Keratinocyte (primary cell): ENCODE measurements around the gene KIR2DL1. TPM values are rescaled to one million over a fixed set of nuclear protein-coding genes. Genes with fewer than 3 reads are reported as not detected.

Source experiments
- DNase-seq: peaks from one replicate; pipeline ENCODE4 v3.0.0-alpha.2; 2011; ENCODE audit warnings: low read depth, missing footprints, low spot score
- FAIRE-seq: peaks from 2 replicates; lab custom pipeline; 2011; peaks lifted over from hg19 to GRCh38; lab: Jason Lieb, UNC
- H2AFZ ChIP-seq: 2 replicates; pipeline ENCODE4 v1.6.0; 2012; ENCODE audit warnings: low read length, control low read depth, inconsistent platforms; ENCODE audit not compliant: control insufficient read depth
- H3K27ac ChIP-seq: 2 replicates; pipeline ENCODE4 v1.5.1; 2011; ENCODE audit warnings: low read length; ENCODE audit not compliant: control insufficient read depth, insufficient read depth
- H3K27me3 ChIP-seq: 3 replicates; pipeline ENCODE4 v1.6.0; 2011; ENCODE audit warnings: low read length; ENCODE audit not compliant: control insufficient read depth, insufficient read depth; ENCODE audit errors: extremely low read depth
- H3K36me3 ChIP-seq, 2 experiments: 2 replicates in 1 of 2; 3 replicates in 1 of 2; pipeline ENCODE4 v1.5.1; 2011; ENCODE audit warnings: low read length in 2 of 2, mild to moderate bottlenecking in 1 of 2; ENCODE audit not compliant: control insufficient read depth in 2 of 2, insufficient read depth in 2 of 2; ENCODE audit errors: extremely low read depth in 1 of 2
- H3K4me1 ChIP-seq: 3 replicates; pipeline ENCODE4 v1.5.1; 2011; ENCODE audit warnings: low read length; ENCODE audit not compliant: control insufficient read depth, insufficient read depth; ENCODE audit errors: extremely low read depth
- H3K4me2 ChIP-seq: 3 replicates; pipeline ENCODE4 v1.6.0; 2011; ENCODE audit warnings: low read depth, low read length; ENCODE audit not compliant: control insufficient read depth, insufficient read depth; ENCODE audit errors: extremely low read depth
- H3K4me3 ChIP-seq, 3 experiments: fragments of 200-600 bp in 1 of 3; sonication (generic) in 1 of 3; 2 replicates in 2 of 3; 3 replicates in 1 of 3; pipeline ENCODE4 v1.5.1; 2011 to 2016; ENCODE audit warnings: low read length in 3 of 3, mild to moderate bottlenecking in 3 of 3, control low read depth in 2 of 3, inconsistent platforms in 1 of 3, low read depth in 1 of 3, mixed read lengths in 1 of 3, mixed run types in 1 of 3, moderate library complexity in 1 of 3; ENCODE audit not compliant: control insufficient read depth in 2 of 3, insufficient read depth in 2 of 3; ENCODE audit errors: extremely low read depth in 1 of 3
- H3K79me2 ChIP-seq: 2 replicates; pipeline ENCODE4 v1.6.0; 2012; ENCODE audit warnings: low read length; ENCODE audit not compliant: control insufficient read depth, insufficient read depth
- H3K9ac ChIP-seq: 3 replicates; pipeline ENCODE4 v1.6.0; 2011; ENCODE audit warnings: low read length; ENCODE audit not compliant: control insufficient read depth, insufficient read depth; ENCODE audit errors: extremely low read depth
- H3K9me1 ChIP-seq: 3 replicates; pipeline ENCODE4 v1.6.0; 2011; ENCODE audit warnings: low read length; ENCODE audit not compliant: control insufficient read depth, insufficient read depth; ENCODE audit errors: extremely low read depth
- H3K9me3 ChIP-seq: 2 replicates; pipeline ENCODE4 v1.5.1; 2012; ENCODE audit warnings: low read depth, low read length; ENCODE audit not compliant: control insufficient read depth
- H4K20me1 ChIP-seq: 3 replicates; pipeline ENCODE4 v1.6.0; 2011; ENCODE audit warnings: low read length; ENCODE audit not compliant: control insufficient read depth, insufficient read depth; ENCODE audit errors: extremely low read depth
- EZH2 ChIP-seq: IDR thresholded peaks from one replicate; pipeline ENCODE4 v1.6.1; 2012; ENCODE audit warnings: inconsistent platforms, mild to moderate bottlenecking, low read length, moderate library complexity
- dilution Hi-C: fragments of 300-500 bp; cut with MboI; formaldehyde crosslinking; loops from one replicate; pipeline ENCODE4 v1.7.0; 2020; ENCODE audit warnings: low sequenced_read_pairs; ENCODE audit not compliant: extremely low pct_ligation_motif_present
- polyA plus RNA-seq, 5 experiments: library from polyadenylated mRNA; depleted of rRNA in 3 of 5; stranded (reverse) in 3 of 5; stranded (forward) in 1 of 5; unstranded in 1 of 5; fragments of >200 nt; gene quantifications; 1 replicate in 1 of 5; 2 replicates in 3 of 5; 3 replicates in 1 of 5; pipeline versions ENCODE4 v1.2.1 to v1.2.3, GENCODE V29; 2011 to 2012; ENCODE audit warnings: missing spikeins in 2 of 5, low read depth in 1 of 5, low replicate concordance in 1 of 5
- TF ChIP-seq, protein P1 (sequence below), 3 experiments: IDR thresholded peaks in 1 of 3; conservative IDR thresholded peaks in 1 of 3; optimal IDR thresholded peaks in 1 of 3; 2 replicates in 2 of 3; 3 replicates in 1 of 3; pipeline versions ENCODE3 to v1.5.1; 2011; ENCODE audit warnings: low read length in 3 of 3, mild to moderate bottlenecking in 3 of 3, moderate library complexity in 2 of 3, control low read depth in 1 of 3, inconsistent platforms in 1 of 3; ENCODE audit not compliant: insufficient read depth in 2 of 3; ENCODE audit errors: extremely low read depth in 1 of 3

The KIR2DL1 gene
- polyA plus RNA-seq, 1 donor (not counting 4 experiments of a cell fraction or from before 2014, with no cell fraction given) = not detected

DNA sequence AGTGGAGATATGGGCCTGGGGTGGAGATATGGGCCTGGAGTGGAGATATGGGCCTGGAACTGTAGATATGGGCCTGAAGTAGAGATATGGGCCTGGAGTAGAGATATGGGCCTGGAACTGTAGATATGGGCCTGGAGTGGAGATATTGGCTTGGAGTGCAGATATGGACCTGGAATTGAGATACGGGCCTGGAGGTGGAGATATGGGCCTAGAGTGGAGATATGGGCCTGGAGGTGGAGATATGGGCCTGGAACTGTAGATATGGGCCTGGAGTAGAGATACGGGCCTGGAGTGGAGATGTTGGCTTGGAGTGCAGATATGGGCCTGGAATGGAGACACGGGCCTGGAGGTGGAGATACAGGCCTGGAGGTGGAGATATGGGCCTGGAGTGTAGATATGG, 44.9 kb upstream of the KIR2DL1 start:
- no peak overlapping the region for H2AFZ ChIP-seq
- H3K27me3 ChIP-seq = no peaks in the 10 kb centered on the region
- H3K9me1 ChIP-seq = no peaks in the 10 kb centered on the region
- H4K20me1 ChIP-seq = no peaks in the 10 kb centered on the region
- H3K9me3 ChIP-seq = peaks cover 4% of the 10 kb centered on the region
- H3K4me2 ChIP-seq = no peak overlapping the region
- no peak overlapping the region for H3K4me3 ChIP-seq
- no peaks in the 10 kb centered on the region for H3K79me2 ChIP-seq
- DNase-seq (no peak), FAIRE-seq (no peak)
- dilution Hi-C loops = no loop called here
- no peaks in the 10 kb centered on the region for H3K36me3 ChIP-seq
- TF ChIP-seq, protein P1, sequence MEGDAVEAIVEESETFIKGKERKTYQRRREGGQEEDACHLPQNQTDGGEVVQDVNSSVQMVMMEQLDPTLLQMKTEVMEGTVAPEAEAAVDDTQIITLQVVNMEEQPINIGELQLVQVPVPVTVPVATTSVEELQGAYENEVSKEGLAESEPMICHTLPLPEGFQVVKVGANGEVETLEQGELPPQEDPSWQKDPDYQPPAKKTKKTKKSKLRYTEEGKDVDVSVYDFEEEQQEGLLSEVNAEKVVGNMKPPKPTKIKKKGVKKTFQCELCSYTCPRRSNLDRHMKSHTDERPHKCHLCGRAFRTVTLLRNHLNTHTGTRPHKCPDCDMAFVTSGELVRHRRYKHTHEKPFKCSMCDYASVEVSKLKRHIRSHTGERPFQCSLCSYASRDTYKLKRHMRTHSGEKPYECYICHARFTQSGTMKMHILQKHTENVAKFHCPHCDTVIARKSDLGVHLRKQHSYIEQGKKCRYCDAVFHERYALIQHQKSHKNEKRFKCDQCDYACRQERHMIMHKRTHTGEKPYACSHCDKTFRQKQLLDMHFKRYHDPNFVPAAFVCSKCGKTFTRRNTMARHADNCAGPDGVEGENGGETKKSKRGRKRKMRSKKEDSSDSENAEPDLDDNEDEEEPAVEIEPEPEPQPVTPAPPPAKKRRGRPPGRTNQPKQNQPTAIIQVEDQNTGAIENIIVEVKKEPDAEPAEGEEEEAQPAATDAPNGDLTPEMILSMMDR (optimal IDR thresholded peaks at IDR 0.05 in 1 of 3, IDR thresholded peaks at IDR 0.05 in 1 of 3, conservative IDR thresholded peaks at IDR 0.05 in 1 of 3; ENCODE audit: extremely low read depth in 1 of 3, insufficient read depth in 2 of 3, low read length in 3 of 3) = no peak
- no peak for TF ChIP-seq EZH2
- H3K4me1 ChIP-seq = no peaks in the 10 kb centered on the region
- no peak overlapping the region for H3K9ac ChIP-seq
- H3K27ac ChIP-seq = no peak overlapping the region

GRCh38 chr19:54725321-54725720, 44.3 kb upstream of the KIR2DL1 start:
- peaks cover 4% of the 10 kb centered on the region for H3K9me3 ChIP-seq
- no peaks in the 10 kb centered on the region for H3K27me3 ChIP-seq
- no peak for TF ChIP-seq EZH2
- TF ChIP-seq, protein P1 (optimal IDR thresholded peaks at IDR 0.05 in 1 of 3, IDR thresholded peaks at IDR 0.05 in 1 of 3, conservative IDR thresholded peaks at IDR 0.05 in 1 of 3; ENCODE audit: extremely low read depth in 1 of 3, insufficient read depth in 2 of 3, low read length in 3 of 3) = no peak
- no peak overlapping the region for H3K9ac ChIP-seq
- no peaks in the 10 kb centered on the region for H3K79me2 ChIP-seq
- FAIRE-seq = no peak
- no peak overlapping the region for H3K27ac ChIP-seq
- no peaks in the 10 kb centered on the region for H3K9me1 ChIP-seq
- no peak overlapping the region for H2AFZ ChIP-seq
- H3K36me3 ChIP-seq = no peaks in the 10 kb centered on the region
- no peaks in the 10 kb centered on the region for H3K4me1 ChIP-seq
- H3K4me3 ChIP-seq = no peak overlapping the region
- H4K20me1 ChIP-seq = no peaks in the 10 kb centered on the region
- no peak for DNase-seq
- dilution Hi-C loops = no loop called here
- no peak overlapping the region for H3K4me2 ChIP-seq
